Coronary artery (tissue), 2 donors: Measurements from ENCODE around the gene DLX3.

Experiments used
- DNase-seq: peaks from one replicate; pipeline ENCODE4 v3.0.0-alpha.2; 2017; ENCODE audit warnings: low spot score
- H3K27ac ChIP-seq, 2 donors: fragments of 200-600 bp; sonication (generic); one replicate each; pipeline ENCODE4 v1.5.1; 2016 to 2019
- H3K4me3 ChIP-seq: fragments of 200-600 bp; sonication (generic); 2 replicates; pipeline ENCODE4 v1.5.1; 2016; ENCODE audit warnings: mild to moderate bottlenecking, moderate library complexity
- CTCF ChIP-seq: fragments of 200-600 bp; sonication (generic); IDR thresholded peaks from one replicate; pipeline ENCODE4 v1.5.1; 2019; ENCODE audit warnings: antibody characterized with exemption

The DLX3 gene

DNA sequence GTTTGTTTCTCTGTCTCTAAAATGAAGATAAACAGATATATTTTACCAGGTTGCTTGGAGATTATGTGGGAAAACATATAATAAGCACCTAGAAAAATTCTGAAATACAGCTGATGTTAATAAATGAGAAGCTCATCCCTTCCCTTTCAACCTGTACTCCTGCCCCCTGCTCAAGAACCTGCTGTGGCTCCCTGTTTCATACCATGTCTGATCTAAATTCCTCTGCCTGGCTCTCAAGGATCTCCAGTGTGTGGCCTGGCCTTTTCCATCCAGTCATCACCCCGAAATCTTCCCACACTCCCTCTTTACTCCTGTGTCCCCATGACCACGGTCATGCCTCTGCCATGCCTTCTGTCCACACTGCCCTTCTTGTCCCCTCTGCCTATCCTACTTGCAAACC lies 45.4 kb downstream of the DLX3 start:
- no peak for TF ChIP-seq CTCF

DNA sequence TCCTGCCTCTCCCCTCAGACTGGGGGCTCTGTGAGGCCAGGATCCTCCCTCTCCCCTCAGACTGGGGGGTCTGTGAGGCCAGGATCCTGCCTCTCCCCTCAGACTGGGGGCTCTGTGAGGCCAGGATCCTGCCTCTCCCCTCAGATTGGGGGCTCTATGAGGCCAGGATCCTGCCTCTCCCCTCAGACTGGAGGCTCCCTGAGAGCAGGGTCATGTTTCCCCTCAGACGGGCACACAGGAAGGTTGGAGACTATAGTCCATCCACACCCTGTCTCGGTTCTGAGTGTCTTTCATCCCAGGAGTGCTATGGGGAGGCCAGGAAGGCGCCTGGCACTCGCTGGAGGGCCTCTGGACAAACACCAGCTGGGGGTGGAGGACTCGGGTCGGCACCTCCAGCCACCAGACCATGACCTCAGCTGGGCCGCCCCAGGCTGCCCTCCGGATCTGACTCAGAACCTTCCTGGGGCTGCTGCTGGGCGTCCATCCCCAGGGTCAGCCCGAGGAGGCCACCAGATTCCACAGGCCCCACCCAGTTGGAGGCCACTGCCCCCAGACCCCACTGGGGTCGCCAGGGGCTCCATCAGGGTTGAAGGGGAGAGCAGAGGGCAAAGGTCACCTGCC lies 48.0 kb downstream of the DLX3 start:
- no peak for TF ChIP-seq CTCF
- Histone ChIP-seq H3K27ac (no peak overlapping the region), H3K4me3 (no peak overlapping the region)
- DNase-seq, result no peak

More for the DNA sequence above, 45.4 kb downstream of the DLX3 start:
- no peak for DNase-seq
- Histone ChIP-seq H3K4me3 (no peak overlapping the region), H3K27ac (no peak overlapping the region)

GRCh38 chr17:49946208-49946607 lies 48.8 kb downstream of the DLX3 start:
- no peak for DNase-seq

DNA sequence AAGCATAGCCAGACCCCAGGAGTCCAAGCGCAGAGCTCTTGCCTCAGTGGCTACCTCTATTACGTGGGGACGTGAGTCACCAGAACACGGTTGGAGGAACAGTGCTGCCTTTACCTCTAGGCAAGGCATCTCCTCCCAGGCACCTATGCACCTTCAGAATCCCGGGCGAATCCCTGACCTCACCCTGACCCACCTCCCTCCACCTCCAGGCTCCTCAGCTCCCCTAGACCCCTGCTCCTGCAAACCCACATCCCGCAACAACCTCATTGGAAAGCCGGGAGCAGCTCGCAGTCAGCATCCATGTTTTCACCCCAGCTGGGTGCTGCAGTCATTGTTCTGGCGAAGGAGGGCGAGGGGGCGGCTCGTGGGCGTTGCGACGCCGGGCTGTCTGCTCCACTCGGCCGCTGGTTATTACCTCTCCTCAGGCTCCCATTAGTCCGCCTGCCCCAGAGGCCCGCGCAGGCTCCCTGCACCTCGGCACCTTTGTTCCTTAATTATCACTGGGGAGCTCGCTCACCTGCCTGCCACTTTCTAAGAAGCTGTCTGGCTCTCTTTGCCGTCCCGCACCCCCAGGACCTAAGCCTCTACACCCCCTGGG lies 50.7 kb downstream of the DLX3 start:
- no peak overlapping the region for H3K27ac ChIP-seq
- no peak overlapping the region for H3K4me3 ChIP-seq
- no peak for DNase-seq
- TF ChIP-seq CTCF, result no peak

More at GRCh38 chr17:49946208-49946607, 48.8 kb downstream of the DLX3 start:
- H3K4me3 ChIP-seq, result no peak overlapping the region
- TF ChIP-seq CTCF, result no peak
- H3K27ac ChIP-seq, result no peak overlapping the region

- no peak for DNase-seq
- Histone ChIP-seq H3K4me3 (no peak overlapping the region), H3K27ac (no peak overlapping the region)
- TF ChIP-seq CTCF, result no peak
Observed at GRCh38 chr17:49942947-49943346, 52.1 kb downstream of the DLX3 start.

DNA sequence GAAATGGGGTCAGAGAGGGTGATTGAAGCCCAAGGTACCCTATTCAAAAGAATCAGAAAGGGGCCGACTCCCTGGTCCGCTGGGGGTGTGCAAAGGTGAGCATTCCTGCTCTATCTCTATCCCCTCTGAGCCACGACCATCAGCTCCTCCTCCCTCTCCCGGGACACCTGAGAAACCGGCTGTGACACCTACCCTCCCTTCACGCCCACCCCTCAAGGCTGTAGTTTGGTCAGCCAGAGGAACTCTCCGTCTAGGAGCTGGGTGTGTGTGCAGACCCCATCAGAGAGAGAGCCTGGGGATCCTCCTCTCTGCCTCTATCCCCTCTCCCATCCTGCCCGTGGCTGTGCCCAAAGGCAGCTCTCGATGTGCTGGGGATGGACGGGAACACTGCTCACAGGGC lies 53.6 kb downstream of the DLX3 start:
- no peak overlapping the region for H3K4me3 ChIP-seq
- no peak for TF ChIP-seq CTCF
- no peak overlapping the region for H3K27ac ChIP-seq
- no peak for DNase-seq
